CD4-positive, alpha-beta T cell (primary cell): ENCODE results near the gene MS4A6A. TPM values are rescaled to one million over a fixed set of nuclear protein-coding genes. Genes with fewer than 3 reads are reported as not detected.
A peak's percentile ranks its signal among the peaks of the same experiment; 100 is the strongest.
"Not testable (repeated sequence)": the region's sequence is repeated elsewhere in the genome, so short reads cannot be mapped to it uniquely, and the experiment has no call there.

ENCODE experiments used
- ATAC-seq: fragments of 200-7000 bp; cut with Tn5 transposase; one replicate; pipeline ENCODE4 v1.10.0; 2022; ENCODE audit warnings: mild to moderate bottlenecking; ENCODE audit not compliant: poor library complexity
- CTCF ChIA-PET: fragments of 350-600 bp; sonication (Branson Sonifier 250); formaldehyde crosslinking; loops from one replicate; lab custom pipeline; 2021; ENCODE audit warnings: antibody characterized with exemption, inconsistent platforms; lab: Charles Lee
- POLR2A ChIA-PET: fragments of 350-600 bp; sonication (Branson Sonifier 250); formaldehyde crosslinking; loops from one replicate; lab custom pipeline; 2021; ENCODE audit warnings: antibody characterized with exemption, inconsistent platforms; lab: Charles Lee
- DNase-seq, 14 experiments: peaks; one replicate each; pipeline ENCODE4 v3.0.0-alpha.2; 2013 to 2020; ENCODE audit warnings: mixed read lengths in 2 of 14
- H3K27ac ChIP-seq, 2 donors: one replicate each; pipeline versions ENCODE4 v1.5.1 to v1.7.0; 2013; ENCODE audit warnings: low read length in 2 of 2, low read depth in 1 of 2, mild to moderate bottlenecking in 1 of 2
- H3K27me3 ChIP-seq, 2 experiments: 1 replicate in 1 of 2; 2 replicates in 1 of 2; pipeline versions ENCODE4 v1.6.1 to v1.7.0; 2013; ENCODE audit warnings: low read length in 2 of 2, control low read depth in 1 of 2, mild to moderate bottlenecking in 1 of 2, moderate library complexity in 1 of 2; ENCODE audit not compliant: insufficient read depth in 2 of 2, control insufficient read depth in 1 of 2
- H3K36me3 ChIP-seq: one replicate; pipeline ENCODE4 v1.6.1; 2013; ENCODE audit warnings: low read length, control low read depth; ENCODE audit not compliant: insufficient read depth
- H3K4me1 ChIP-seq: one replicate; pipeline ENCODE4 v1.6.1; 2013; ENCODE audit warnings: low read length, control low read depth; ENCODE audit not compliant: insufficient read depth
- H3K4me3 ChIP-seq: one replicate; pipeline ENCODE4 v1.5.1; 2013; ENCODE audit warnings: mild to moderate bottlenecking, low read length, moderate library complexity
- H3K9me3 ChIP-seq, 2 experiments: 1 replicate in 1 of 2; 2 replicates in 1 of 2; pipeline versions ENCODE4 v1.6.1 to v1.7.0; 2013; ENCODE audit warnings: low read length in 2 of 2, mild to moderate bottlenecking in 2 of 2, control low read depth in 1 of 2, moderate library complexity in 1 of 2; ENCODE audit not compliant: control insufficient read depth in 1 of 2, insufficient read depth in 1 of 2
- H3K27ac Mint-ChIP-seq: one replicate; pipeline ENCODE4 v1.8.0; 2020; ENCODE audit warnings: mixed read lengths
- H3K27me3 Mint-ChIP-seq: one replicate; pipeline ENCODE4 v1.8.0; 2021; ENCODE audit warnings: mixed read lengths
- H3K36me3 Mint-ChIP-seq: one replicate; pipeline ENCODE4 v1.8.0; 2021; ENCODE audit warnings: low read depth, mixed read lengths
- H3K4me1 Mint-ChIP-seq: one replicate; pipeline ENCODE4 v1.8.0; 2021; ENCODE audit warnings: low read depth, mixed read lengths
- H3K4me3 Mint-ChIP-seq: one replicate; pipeline ENCODE4 v1.8.0; 2020; ENCODE audit warnings: mild to moderate bottlenecking, mixed read lengths
- H3K9me3 Mint-ChIP-seq: one replicate; pipeline ENCODE4 v1.8.0; 2020; ENCODE audit warnings: mixed read lengths
- CTCF ChIP-seq: fragments of 200-600 bp; IDR thresholded peaks from one replicate; pipeline ENCODE4 v1.8.0; 2022; ENCODE audit warnings: antibody characterized with exemption, mild to moderate bottlenecking
- intact Hi-C, 2 experiments: fragments of 100-400 bp; cut with DNase I in 1 of 2; cut with micrococcal nuclease in 1 of 2; formaldehyde crosslinking; loops; one replicate each; pipeline versions ENCODE4 v1.15.1 to v1.9.0; 2023 to 2025; cut with DNase I, micrococcal nuclease
- total RNA-seq, 174 experiments: library from RNA in 2 of 174; stranded (reverse) in 2 of 174; gene quantifications; one replicate each; pipeline ENCODE4 v1.2.3 and lab custom pipeline; 2021 to 2026

The MS4A6A gene
- total RNA-seq, 2 experiments from 2014 or later, result 3.3 TPM

- H3K4me3 Mint-ChIP-seq, result no peak overlapping the region
- DNase-seq, result no peak
- Histone ChIP-seq H3K4me1 (no peaks in the 10 kb centered on the region), H3K36me3 (no peaks in the 10 kb centered on the region), H3K27me3 (no peaks in the 10 kb centered on the region), H3K4me3 (no peak overlapping the region), H3K27ac (no peak overlapping the region), H3K9me3 (no peaks in the 10 kb centered on the region)
- TF ChIP-seq CTCF, result no peak
- peaks cover 7% of the 10 kb centered on the region for H3K27me3 Mint-ChIP-seq
- peaks cover 4% of the 10 kb centered on the region for H3K9me3 Mint-ChIP-seq
- intact Hi-C loops, result no loop called here
- H3K36me3 Mint-ChIP-seq, result no peaks in the 10 kb centered on the region
- ChIA-PET CTCF (no interaction called here), POLR2A (interaction anchor here (1.3 kb wide), 1 partner anchor 10 kb away, joined by 3 read pairs; no protein-coding TSS in a partner anchor)
- ATAC-seq, result no peak
- H3K27ac Mint-ChIP-seq, result peak overlapping the region; percentile 44
- H3K4me1 Mint-ChIP-seq, result peaks cover 6% of the 10 kb centered on the region
Measured at GRCh38 chr11:60155931-60156330, 27.0 kb downstream of the MS4A6A start.

GRCh38 chr11:60152727-60153126, 30.2 kb downstream of the MS4A6A start:
- H3K36me3 ChIP-seq, H3K9me3 ChIP-seq, DNase-seq, H3K27me3 ChIP-seq, CTCF ChIA-PET, intact Hi-C loops, H3K4me3 Mint-ChIP-seq, H3K27ac Mint-ChIP-seq, POLR2A ChIA-PET, ATAC-seq, H3K27me3 Mint-ChIP-seq, H3K27ac ChIP-seq, H3K4me1 Mint-ChIP-seq, H3K4me1 ChIP-seq, H3K4me3 ChIP-seq, H3K36me3 Mint-ChIP-seq, H3K9me3 Mint-ChIP-seq: not testable (repeated sequence)

- intact Hi-C loops, result no loop called here
- ChIA-PET CTCF (no interaction called here), POLR2A (no interaction called here)
- Histone ChIP-seq H3K4me1 (no peaks in the 10 kb centered on the region), H3K4me3 (no peak overlapping the region), H3K9me3 (no peaks in the 10 kb centered on the region), H3K36me3 (no peaks in the 10 kb centered on the region), H3K27ac (no peak overlapping the region), H3K27me3 (no peaks in the 10 kb centered on the region)
- no peaks in the 10 kb centered on the region for H3K4me1 Mint-ChIP-seq
- H3K36me3 Mint-ChIP-seq, result no peaks in the 10 kb centered on the region
- H3K4me3 Mint-ChIP-seq, result no peak overlapping the region
- no peak for TF ChIP-seq CTCF
- H3K27me3 Mint-ChIP-seq, result no peaks in the 10 kb centered on the region
- DNase-seq (no peak), ATAC-seq (no peak)
- no peak overlapping the region for H3K27ac Mint-ChIP-seq
- H3K9me3 Mint-ChIP-seq, result no peaks in the 10 kb centered on the region
Measured at GRCh38 chr11:60150279-60150678, 32.6 kb downstream of the MS4A6A start.

- TF ChIP-seq CTCF, result no peak
- no peak overlapping the region for H3K27ac ChIP-seq
- DNase-seq (no peak), ATAC-seq (no peak)
- H3K27me3 ChIP-seq, result no peaks in the 10 kb centered on the region
- no peak overlapping the region for H3K4me3 Mint-ChIP-seq
- no peak overlapping the region for H3K4me3 ChIP-seq
- no peaks in the 10 kb centered on the region for H3K36me3 Mint-ChIP-seq
- H3K9me3 ChIP-seq, result no peaks in the 10 kb centered on the region
- CTCF ChIA-PET, result no interaction called here
- H3K4me1 Mint-ChIP-seq, result peaks cover 10% of the 10 kb centered on the region
- no peaks in the 10 kb centered on the region for H3K4me1 ChIP-seq
- no peaks in the 10 kb centered on the region for H3K27me3 Mint-ChIP-seq
- intact Hi-C loops, result no loop called here
- no peak overlapping the region for H3K27ac Mint-ChIP-seq
- POLR2A ChIA-PET, result interaction anchor here (1.0 kb wide), 1 partner anchor 10 kb away, joined by 3 read pairs; no protein-coding TSS in a partner anchor
- H3K36me3 ChIP-seq, result no peaks in the 10 kb centered on the region
- no peaks in the 10 kb centered on the region for H3K9me3 Mint-ChIP-seq
Measured at GRCh38 chr11:60145677-60146076, 37.2 kb downstream of the MS4A6A start.
